ENCODE results near the gene ZNF101. TPM values are rescaled to one million over a fixed set of nuclear protein-coding genes. Genes with fewer than 3 reads are reported as not detected.
A peak's percentile ranks its signal among the peaks of the same experiment; 100 is the strongest.

The ZNF101 gene
- polyA plus RNA-seq, 1 donor (not counting 4 experiments of a cell fraction or from before 2014, with no cell fraction given): 9.8 TPM

- TF ChIP-seq EZH2 (IDR thresholded peaks at IDR 0.05; ENCODE audit: low read length) (no peak), CTCF (optimal IDR thresholded peaks at IDR 0.05 in 1 of 3, IDR thresholded peaks at IDR 0.05 in 1 of 3, conservative IDR thresholded peaks at IDR 0.05 in 1 of 3; ENCODE audit: extremely low read depth in 1 of 3, insufficient read depth in 2 of 3, low read length in 3 of 3) (peak in 1 of 3 experiments; percentile 3)
- dilution Hi-C loops (cut with MboI; ENCODE audit: extremely low pct_ligation_motif_present, low sequenced_read_pairs): no loop called here
- H2AFZ ChIP-seq (ENCODE audit: control insufficient read depth, low read length): no peak overlapping the region
- FAIRE-seq: no peak
- no peak overlapping the region for H3K4me3 ChIP-seq (ENCODE audit: control insufficient read depth in 2 of 3, extremely low read depth in 1 of 3, insufficient read depth in 2 of 3, low read depth in 1 of 3, low read length in 3 of 3)
- no peaks in the 10 kb centered on the region for H3K27me3 ChIP-seq (ENCODE audit: control insufficient read depth, extremely low read depth, insufficient read depth, low read length)
- peak overlapping the region; percentile 95 for H3K4me2 ChIP-seq (ENCODE audit: control insufficient read depth, extremely low read depth, insufficient read depth, low read depth, low read length)
- no peak overlapping the region for H3K9ac ChIP-seq (ENCODE audit: control insufficient read depth, extremely low read depth, insufficient read depth, low read length)
- peaks cover 8% of the 10 kb centered on the region for H3K4me1 ChIP-seq (ENCODE audit: control insufficient read depth, extremely low read depth, insufficient read depth, low read length)
- H3K79me2 ChIP-seq (ENCODE audit: control insufficient read depth, insufficient read depth, low read length): peaks cover 3% of the 10 kb centered on the region
- no peaks in the 10 kb centered on the region for H3K9me3 ChIP-seq (ENCODE audit: control insufficient read depth, low read depth, low read length)
- peaks cover 8 to 24% of the 10 kb centered on the region in 2 experiments for H3K36me3 ChIP-seq (ENCODE audit: control insufficient read depth in 2 of 2, extremely low read depth in 1 of 2, insufficient read depth in 2 of 2, low read length in 2 of 2)
- no peak overlapping the region for H3K27ac ChIP-seq (ENCODE audit: control insufficient read depth, insufficient read depth, low read length)
- no peaks in the 10 kb centered on the region for H3K9me1 ChIP-seq (ENCODE audit: control insufficient read depth, extremely low read depth, insufficient read depth, low read length)
- H4K20me1 ChIP-seq (ENCODE audit: control insufficient read depth, extremely low read depth, insufficient read depth, low read length): no peaks in the 10 kb centered on the region
- DNase-seq (ENCODE audit: low read depth, low spot score): no peak
Observed at GRCh38 chr19:19644054-19644388, 24.6 kb upstream of the ZNF101 start.

GRCh38 chr19:19645233-19645870, 23.3 kb upstream of the ZNF101 start:
- no peak overlapping the region for H3K4me2 ChIP-seq (ENCODE audit: control insufficient read depth, extremely low read depth, insufficient read depth, low read depth, low read length)
- no peaks in the 10 kb centered on the region for H3K9me3 ChIP-seq (ENCODE audit: control insufficient read depth, low read depth, low read length)
- H3K27me3 ChIP-seq (ENCODE audit: control insufficient read depth, extremely low read depth, insufficient read depth, low read length): no peaks in the 10 kb centered on the region
- FAIRE-seq (no peak), DNase-seq (ENCODE audit: low read depth, low spot score) (no peak)
- peaks cover 8% of the 10 kb centered on the region for H3K4me1 ChIP-seq (ENCODE audit: control insufficient read depth, extremely low read depth, insufficient read depth, low read length)
- H3K9me1 ChIP-seq (ENCODE audit: control insufficient read depth, extremely low read depth, insufficient read depth, low read length): no peaks in the 10 kb centered on the region
- no peak overlapping the region for H3K9ac ChIP-seq (ENCODE audit: control insufficient read depth, extremely low read depth, insufficient read depth, low read length)
- H3K79me2 ChIP-seq (ENCODE audit: control insufficient read depth, insufficient read depth, low read length): peaks cover 3% of the 10 kb centered on the region
- no peak overlapping the region for H3K4me3 ChIP-seq (ENCODE audit: control insufficient read depth in 2 of 3, extremely low read depth in 1 of 3, insufficient read depth in 2 of 3, low read depth in 1 of 3, low read length in 3 of 3)
- no peak for TF ChIP-seq EZH2 (IDR thresholded peaks at IDR 0.05; ENCODE audit: low read length)
- no peak for TF ChIP-seq CTCF (optimal IDR thresholded peaks at IDR 0.05 in 1 of 3, IDR thresholded peaks at IDR 0.05 in 1 of 3, conservative IDR thresholded peaks at IDR 0.05 in 1 of 3; ENCODE audit: extremely low read depth in 1 of 3, insufficient read depth in 2 of 3, low read length in 3 of 3)
- H4K20me1 ChIP-seq (ENCODE audit: control insufficient read depth, extremely low read depth, insufficient read depth, low read length): no peaks in the 10 kb centered on the region
- no peak overlapping the region for H3K27ac ChIP-seq (ENCODE audit: control insufficient read depth, insufficient read depth, low read length)
- no peak overlapping the region for H2AFZ ChIP-seq (ENCODE audit: control insufficient read depth, low read length)
- dilution Hi-C loops (cut with MboI; ENCODE audit: extremely low pct_ligation_motif_present, low sequenced_read_pairs): no loop called here
- peaks cover 8 to 28% of the 10 kb centered on the region in 2 experiments for H3K36me3 ChIP-seq (ENCODE audit: control insufficient read depth in 2 of 2, extremely low read depth in 1 of 2, insufficient read depth in 2 of 2, low read length in 2 of 2)
